Neural progenitor cell (in vitro differentiated cells): ENCODE measurements around the gene ABL1. TPM values are rescaled to one million over a fixed set of nuclear protein-coding genes. Genes with fewer than 3 reads are reported as not detected.

Experiments
- DNase-seq: peaks from one replicate; pipeline ENCODE4 v3.0.0-alpha.2; 2016; ENCODE audit warnings: low spot score
- H2AFZ ChIP-seq: fragments of 200-600 bp; sonication (generic); replicated peaks from 2 replicates; pipeline ENCODE4 v1.6.1; 2016; ENCODE audit warnings: antibody characterized with exemption
- H3F3A ChIP-seq: fragments of 200-600 bp; sonication (generic); 2 replicates; pipeline ENCODE4 v1.6.1; 2016; ENCODE audit warnings: antibody characterized with exemption, low read depth
- H3K27ac ChIP-seq: fragments of 200-600 bp; sonication (generic); 2 replicates; pipeline ENCODE4 v1.5.1; 2016; ENCODE audit warnings: mild to moderate bottlenecking
- H3K27me3 ChIP-seq: fragments of 200-600 bp; sonication (generic); 2 replicates; pipeline ENCODE4 v1.6.1; 2016; ENCODE audit warnings: mild to moderate bottlenecking, moderate library complexity
- H3K36me3 ChIP-seq: fragments of 200-600 bp; sonication (generic); 2 replicates; pipeline ENCODE4 v1.5.1; 2016
- H3K4me1 ChIP-seq: fragments of 200-600 bp; sonication (generic); 2 replicates; pipeline ENCODE4 v1.6.1; 2016; ENCODE audit warnings: mixed run types
- H3K4me2 ChIP-seq: fragments of 200-600 bp; sonication (generic); 2 replicates; pipeline ENCODE4 v1.6.1; 2016
- H3K4me3 ChIP-seq: fragments of 200-600 bp; sonication (generic); 2 replicates; pipeline ENCODE4 v1.5.1; 2016
- H3K79me2 ChIP-seq: fragments of 200-600 bp; sonication (generic); 2 replicates; pipeline ENCODE4 v1.6.1; 2016; ENCODE audit warnings: low read depth
- H3K9ac ChIP-seq: fragments of 200-600 bp; sonication (generic); 2 replicates; pipeline ENCODE4 v1.6.1; 2016
- H3K9me3 ChIP-seq: fragments of 200-600 bp; sonication (generic); 2 replicates; pipeline ENCODE4 v1.5.1; 2016; ENCODE audit warnings: low read depth
- H4K20me1 ChIP-seq: fragments of 200-600 bp; sonication (generic); 2 replicates; pipeline ENCODE4 v1.6.1; 2016; ENCODE audit warnings: low read depth
- H3K27ac Mint-ChIP-seq: 3 replicates; pipeline ENCODE4 v1.8.0; 2021; ENCODE audit warnings: mixed read lengths
- H3K27me3 Mint-ChIP-seq: 2 replicates; pipeline ENCODE4 v1.8.0; 2022; ENCODE audit warnings: low read depth, mild to moderate bottlenecking, inconsistent platforms, moderate library complexity, mixed read lengths; ENCODE audit not compliant: insufficient read depth
- H3K36me3 Mint-ChIP-seq: 3 replicates; pipeline ENCODE4 v1.8.0; 2021; ENCODE audit warnings: mixed read lengths
- H3K4me1 Mint-ChIP-seq: 3 replicates; pipeline ENCODE4 v1.8.0; 2021; ENCODE audit warnings: mixed read lengths
- H3K4me3 Mint-ChIP-seq: 3 replicates; pipeline ENCODE4 v1.8.0; 2021; ENCODE audit warnings: mild to moderate bottlenecking, moderate library complexity, mixed read lengths
- H3K9me3 Mint-ChIP-seq: 3 replicates; pipeline ENCODE4 v1.8.0; 2020; ENCODE audit warnings: mixed read lengths
- CTCF ChIP-seq: fragments of 200-600 bp; sonication (generic); IDR thresholded peaks from 2 replicates; pipeline ENCODE4 v1.5.1; 2017; ENCODE audit warnings: antibody characterized with exemption, mild to moderate bottlenecking
- EZH2 ChIP-seq: fragments of 200-600 bp; sonication (generic); IDR thresholded peaks from 2 replicates; pipeline ENCODE4 v1.6.1; 2017; ENCODE audit warnings: antibody characterized with exemption, mild to moderate bottlenecking, moderate library complexity
- EZH2phosphoT487 ChIP-seq: fragments of 200-600 bp; sonication (generic); IDR thresholded peaks from 2 replicates; pipeline ENCODE4 v1.6.1; 2017; ENCODE audit warnings: antibody characterized with exemption
- total RNA-seq: library from RNA; depleted of rRNA; stranded (reverse); fragments of >200 nt; gene quantifications from 2 replicates; pipeline ENCODE4 v1.2.3, GENCODE V29; 2015; ENCODE audit warnings: low replicate concordance

Gene ABL1
- total RNA-seq, 1 donor from 2014 or later = 38.4 TPM

- H3K36me3 ChIP-seq = no peaks in the 10 kb centered on the region
- Mint-ChIP-seq H3K36me3 (peaks cover 2% of the 10 kb centered on the region), H3K27me3 (no peaks in the 10 kb centered on the region), H3K9me3 (no peaks in the 10 kb centered on the region), H3K4me1 (peaks cover 69% of the 10 kb centered on the region), H3K27ac (no peak overlapping the region), H3K4me3 (peak overlapping the region; percentile 94)
- no peak overlapping the region for H2AFZ ChIP-seq
- peak overlapping the region; percentile 94 for H3K4me2 ChIP-seq
- H3F3A ChIP-seq = peaks cover 30% of the 10 kb centered on the region
- no peak overlapping the region for H3K27ac ChIP-seq
- H3K9me3 ChIP-seq = no peaks in the 10 kb centered on the region
- H3K4me3 ChIP-seq = peak overlapping the region; percentile 87
- H4K20me1 ChIP-seq = peaks cover 64% of the 10 kb centered on the region
- peaks cover 96% of the 10 kb centered on the region for H3K79me2 ChIP-seq
- DNase-seq = peak; percentile 31
- H3K27me3 ChIP-seq = no peaks in the 10 kb centered on the region
- H3K9ac ChIP-seq = no peak overlapping the region
- H3K4me1 ChIP-seq = peaks cover 65% of the 10 kb centered on the region
- TF ChIP-seq EZH2phosphoT487 (no peak), EZH2 (no peak), CTCF (no peak)
These were observed 2.6 kb downstream of the ABL1 start for GRCh38 chr9:130837643-130838042.

GRCh38 chr9:130839132-130840111 lies 4.4 kb downstream of the ABL1 start:
- no peak overlapping the region for H2AFZ ChIP-seq
- no peak overlapping the region for H3K4me3 ChIP-seq
- H3K36me3 ChIP-seq = no peaks in the 10 kb centered on the region
- peaks cover 82% of the 10 kb centered on the region for H4K20me1 ChIP-seq
- peak overlapping the region; percentile 14 for H3K4me3 Mint-ChIP-seq
- H3K27ac Mint-ChIP-seq = peak overlapping the region; percentile 81
- H3K4me1 Mint-ChIP-seq = peaks cover 72% of the 10 kb centered on the region
- peaks cover 18% of the 10 kb centered on the region for H3F3A ChIP-seq
- TF ChIP-seq CTCF (no peak), EZH2 (no peak), EZH2phosphoT487 (no peak)
- H3K4me1 ChIP-seq = peaks cover 51% of the 10 kb centered on the region
- no peaks in the 10 kb centered on the region for H3K9me3 ChIP-seq
- no peaks in the 10 kb centered on the region for H3K27me3 Mint-ChIP-seq
- no peak overlapping the region for H3K9ac ChIP-seq
- no peak for DNase-seq
- H3K27me3 ChIP-seq = no peaks in the 10 kb centered on the region
- H3K36me3 Mint-ChIP-seq = peaks cover 4% of the 10 kb centered on the region
- no peaks in the 10 kb centered on the region for H3K9me3 Mint-ChIP-seq
- H3K79me2 ChIP-seq = peaks cover 97% of the 10 kb centered on the region
- no peak overlapping the region for H3K27ac ChIP-seq
- peak overlapping the region; percentile 94 for H3K4me2 ChIP-seq

GRCh38 chr9:130842545-130842944 lies 7.5 kb downstream of the ABL1 start:
- H3K4me3 Mint-ChIP-seq = no peak overlapping the region
- Histone ChIP-seq H3K9ac (no peak overlapping the region), H4K20me1 (peaks cover 100% of the 10 kb centered on the region), H2AFZ (no peak overlapping the region), H3K4me3 (no peak overlapping the region), H3F3A (peaks cover 25% of the 10 kb centered on the region), H3K27ac (peak overlapping the region; percentile 1), H3K36me3 (no peaks in the 10 kb centered on the region), H3K4me1 (peaks cover 63% of the 10 kb centered on the region), H3K79me2 (peaks cover 100% of the 10 kb centered on the region), H3K27me3 (no peaks in the 10 kb centered on the region), H3K4me2 (peak overlapping the region; percentile 40), H3K9me3 (no peaks in the 10 kb centered on the region)
- no peak overlapping the region for H3K27ac Mint-ChIP-seq
- peaks cover 2% of the 10 kb centered on the region for H3K36me3 Mint-ChIP-seq
- TF ChIP-seq EZH2phosphoT487 (no peak), CTCF (no peak), EZH2 (no peak)
- no peaks in the 10 kb centered on the region for H3K27me3 Mint-ChIP-seq
- peak; percentile 47 for DNase-seq
- peaks cover 83% of the 10 kb centered on the region for H3K4me1 Mint-ChIP-seq
- H3K9me3 Mint-ChIP-seq = no peaks in the 10 kb centered on the region
